Activated CD4-positive, alpha-beta memory T cell treated with anti-CD3 and anti-CD28 coated beads, Interleukin-2, amount 10 ng/mL, durations not matched to agents 7 days and 5 days (primary cell): ENCODE results near the gene CPXCR1. TPM values are rescaled to one million over a fixed set of nuclear protein-coding genes. Genes with fewer than 3 reads are reported as not detected.
"Not testable (repeated sequence)": the region's sequence is repeated elsewhere in the genome, so short reads cannot be mapped to it uniquely, and the experiment has no call there.

Experiments
- CTCF ChIA-PET: fragments of 350-600 bp; sonication (Branson Sonifier 250); formaldehyde crosslinking; loops from one replicate; lab custom pipeline; 2021; ENCODE audit warnings: antibody characterized with exemption, inconsistent platforms; lab: Charles Lee
- POLR2A ChIA-PET: fragments of 350-600 bp; sonication (Branson Sonifier 250); formaldehyde crosslinking; loops from one replicate; lab custom pipeline; 2021; ENCODE audit warnings: antibody characterized with exemption; lab: Charles Lee
- DNase-seq: peaks from one replicate; pipeline ENCODE4 v3.0.0-alpha.2; 2020
- H3K27ac Mint-ChIP-seq: one replicate; pipeline ENCODE4 v1.8.0; 2021; ENCODE audit warnings: mild to moderate bottlenecking, mixed read lengths
- H3K27me3 Mint-ChIP-seq: one replicate; pipeline ENCODE4 v1.8.0; 2021; ENCODE audit warnings: mixed read lengths
- H3K36me3 Mint-ChIP-seq: one replicate; pipeline ENCODE4 v1.8.0; 2021; ENCODE audit warnings: low read depth, mixed read lengths
- H3K4me1 Mint-ChIP-seq: one replicate; pipeline ENCODE4 v1.8.0; 2021; ENCODE audit warnings: mixed read lengths
- H3K4me3 Mint-ChIP-seq: one replicate; pipeline ENCODE4 v1.8.0; 2021; ENCODE audit warnings: mild to moderate bottlenecking, mixed read lengths
- H3K9me3 Mint-ChIP-seq: one replicate; pipeline ENCODE4 v1.8.0; 2021; ENCODE audit warnings: mixed read lengths
- total RNA-seq, 2 experiments: library from RNA; stranded (reverse); gene quantifications; one replicate each; pipeline ENCODE4 v1.2.3, GENCODE V29; 2021

The CPXCR1 gene
- total RNA-seq: not detected

- Mint-ChIP-seq H3K4me3 (no peak within 1 kb of the TSS), H3K36me3 (no peaks in the 10 kb centered on the region), H3K27ac (no peak within 1 kb of the TSS), H3K4me1 (no peaks in the 10 kb centered on the region), H3K27me3 (no peaks in the 10 kb centered on the region), H3K9me3 (peaks cover 5% of the 10 kb centered on the region)
- ChIA-PET CTCF (no interaction called here), POLR2A (no interaction called here)
- no peak for DNase-seq
These were observed at the start of gene CPXCR1 for GRCh38 chrX:88746925-88747324. TSS of gene CPXCR1 (plus strand) at chrX:88747225. CDS start at chrX:88753415, 6,190 bp downstream.

DNA sequence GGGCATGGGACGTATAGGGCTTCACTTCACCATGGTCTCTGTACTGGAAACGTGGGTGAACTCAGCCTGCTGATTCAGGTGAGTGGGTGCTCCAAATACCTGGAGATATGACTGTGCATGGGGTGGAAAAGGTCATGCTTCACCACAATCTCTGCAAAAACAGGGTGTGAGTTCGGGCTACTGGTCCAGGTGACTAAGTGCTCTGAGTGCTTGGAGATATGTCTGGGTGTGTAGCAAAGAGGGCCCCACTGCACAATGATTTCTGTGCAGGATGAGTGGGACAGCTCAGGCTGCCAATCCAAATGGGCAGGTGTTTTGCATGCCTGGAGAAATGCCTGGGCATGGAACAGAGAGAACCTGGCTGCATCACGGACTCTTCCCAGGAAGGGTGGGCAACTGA lies 11.2 kb upstream of the CPXCR1 start:
- peaks cover 5% of the 10 kb centered on the region for H3K9me3 Mint-ChIP-seq
- H3K36me3 Mint-ChIP-seq: no peaks in the 10 kb centered on the region
- POLR2A ChIA-PET: no interaction called here
- DNase-seq: no peak
- H3K27ac Mint-ChIP-seq: no peak overlapping the region
- no peak overlapping the region for H3K4me3 Mint-ChIP-seq
- H3K27me3 Mint-ChIP-seq: no peaks in the 10 kb centered on the region
- no peaks in the 10 kb centered on the region for H3K4me1 Mint-ChIP-seq
- CTCF ChIA-PET: no interaction called here

DNA sequence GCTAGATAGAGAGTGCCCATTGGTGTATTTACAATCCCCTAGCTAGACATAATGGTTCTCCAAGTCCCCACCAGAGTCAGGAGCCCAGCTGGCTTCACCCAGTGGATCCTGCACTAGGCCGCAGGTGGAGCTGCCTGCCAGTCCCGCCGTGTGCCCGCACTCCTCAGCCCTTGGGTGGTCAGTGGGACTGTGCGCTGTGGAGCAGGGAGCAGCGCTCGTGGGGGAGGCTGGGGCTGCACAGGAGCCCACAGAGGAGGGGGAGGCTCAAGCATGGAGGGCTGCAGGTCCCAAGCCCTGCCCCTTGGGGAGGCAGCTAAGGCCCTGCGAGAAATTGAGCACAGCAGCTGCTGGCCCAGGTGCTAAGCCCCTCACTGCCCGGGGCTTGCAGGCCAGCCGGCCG lies 810 bp upstream of the CPXCR1 start:
- H3K9me3 Mint-ChIP-seq, H3K4me1 Mint-ChIP-seq, H3K27ac Mint-ChIP-seq, CTCF ChIA-PET, H3K4me3 Mint-ChIP-seq, H3K27me3 Mint-ChIP-seq, POLR2A ChIA-PET, DNase-seq, H3K36me3 Mint-ChIP-seq: not testable (repeated sequence)

DNA sequence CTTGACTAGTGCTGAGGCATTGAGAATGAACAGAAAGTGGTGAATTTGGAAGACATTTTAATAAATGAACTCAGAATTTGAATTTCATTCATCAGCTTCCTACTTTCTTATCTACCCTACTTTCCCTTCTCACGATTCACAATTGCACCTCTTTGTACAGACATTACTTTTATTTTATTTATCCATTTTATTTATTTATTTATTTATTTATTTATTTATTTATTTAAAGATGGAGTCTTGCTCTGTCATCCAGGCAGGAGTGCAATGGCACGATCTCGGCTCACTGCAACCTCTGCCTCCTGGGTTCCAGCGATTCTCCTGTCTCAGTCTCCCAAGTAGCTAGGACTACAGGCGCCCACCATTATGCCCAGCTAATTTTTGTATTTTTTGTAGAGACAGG lies 5.3 kb downstream of the CPXCR1 start:
- CTCF ChIA-PET, POLR2A ChIA-PET, DNase-seq, H3K36me3 Mint-ChIP-seq, H3K27ac Mint-ChIP-seq, H3K4me3 Mint-ChIP-seq, H3K27me3 Mint-ChIP-seq, H3K4me1 Mint-ChIP-seq, H3K9me3 Mint-ChIP-seq: not testable (repeated sequence)

DNA sequence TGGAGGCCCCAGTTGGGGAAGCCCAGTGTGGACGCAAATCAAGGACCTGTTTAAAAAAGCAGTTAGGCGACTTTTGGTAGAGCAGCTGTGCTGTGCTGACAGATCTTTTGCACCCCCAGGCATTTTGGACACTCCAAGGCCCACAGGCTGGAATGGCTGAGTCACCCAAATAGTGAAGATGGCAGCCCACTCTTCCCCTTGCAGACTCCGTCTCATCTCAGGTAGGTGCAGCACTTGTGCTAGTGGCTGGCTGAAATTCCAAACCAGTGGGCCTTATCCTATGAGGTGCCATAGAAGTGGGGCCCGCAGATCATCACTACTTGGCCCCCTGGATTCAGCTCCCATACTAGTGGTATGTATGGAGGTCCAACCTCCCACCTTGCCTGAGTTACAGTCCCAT lies 42.8 kb downstream of the CPXCR1 start:
- H3K4me1 Mint-ChIP-seq: no peaks in the 10 kb centered on the region
- no peaks in the 10 kb centered on the region for H3K36me3 Mint-ChIP-seq
- no peak overlapping the region for H3K4me3 Mint-ChIP-seq
- H3K27ac Mint-ChIP-seq: no peak overlapping the region
- ChIA-PET CTCF (no interaction called here), POLR2A (no interaction called here)
- DNase-seq: no peak
- peaks cover 2% of the 10 kb centered on the region for H3K9me3 Mint-ChIP-seq
- H3K27me3 Mint-ChIP-seq: no peaks in the 10 kb centered on the region
